ENCODE results near the gene ARHGEF28. TPM values are rescaled to one million over a fixed set of nuclear protein-coding genes. Genes with fewer than 3 reads are reported as not detected.

ARHGEF28 gene
- total and polyA plus RNA-seq, 2 of the 13 experiments (the other 11 are each of a cell fraction or from before 2014, with no cell fraction given) = 17.4 to 34.1 TPM

- peaks cover 37% of the 10 kb centered on the region for H3K4me1 ChIP-seq (ENCODE audit: insufficient read depth, low read length)
- H4K20me1 ChIP-seq (ENCODE audit: insufficient read depth, low read length) = no peaks in the 10 kb centered on the region
- ATAC-seq = no peak
- H3K9ac ChIP-seq (ENCODE audit: insufficient read depth, low read depth, low read length) = no peak overlapping the region
- POLR2A ChIA-PET = no interaction called here
- WGBS (ENCODE audit: low lambda C conversion rate) = 97% methylated on average over 2 of the region's 2 CpGs
- no peak overlapping the region for H2AFZ ChIP-seq (ENCODE audit: low read length)
- H3K4me2 ChIP-seq (ENCODE audit: low read depth, low read length) = no peak overlapping the region
- TF ChIP-seq CBX2 (IDR thresholded peaks at IDR 0.05; ENCODE audit: low read depth, low read length) (no peak), CBX2 (CRISPR knock-in tag; IDR thresholded peaks at IDR 0.05; ENCODE audit: low read depth) (no peak), ZNF746 (CRISPR knock-in tag; IDR thresholded peaks at IDR 0.05) (no peak), ZNF3 (CRISPR knock-in tag; IDR thresholded peaks at IDR 0.05) (no peak), ZNF530 (CRISPR knock-in tag; IDR thresholded peaks at IDR 0.05; ENCODE audit: low read depth) (no peak), JARID2 (CRISPR knock-in tag; IDR thresholded peaks at IDR 0.05; ENCODE audit: insufficient replicate concordance) (no peak), ZNF180 (CRISPR knock-in tag; IDR thresholded peaks at IDR 0.05; ENCODE audit: borderline replicate concordance, low read depth) (no peak), NFE2L2 (IDR thresholded peaks at IDR 0.05; ENCODE audit: low read length) (no peak), ZFP36L1 (CRISPR knock-in tag; IDR thresholded peaks at IDR 0.05) (no peak), CENPT (CRISPR knock-in tag; IDR thresholded peaks at IDR 0.05; ENCODE audit: low read depth) (no peak), ZNF580 (CRISPR knock-in tag; IDR thresholded peaks at IDR 0.05; ENCODE audit: borderline replicate concordance, low read depth) (no peak), SOX13 (IDR thresholded peaks at IDR 0.05) (no peak), SOX13 (CRISPR knock-in tag; conservative IDR thresholded peaks at IDR 0.05 in 1 of 2, IDR thresholded peaks at IDR 0.05 in 1 of 2) (no peak), ZNF589 (CRISPR knock-in tag; conservative IDR thresholded peaks at IDR 0.05) (no peak), TFE3 (CRISPR knock-in tag; IDR thresholded peaks at IDR 0.05) (no peak), ZNF260 (CRISPR knock-in tag; IDR thresholded peaks at IDR 0.05; ENCODE audit: borderline replicate concordance, low read depth) (no peak)
- TF ChIP-seq, protein P1, sequence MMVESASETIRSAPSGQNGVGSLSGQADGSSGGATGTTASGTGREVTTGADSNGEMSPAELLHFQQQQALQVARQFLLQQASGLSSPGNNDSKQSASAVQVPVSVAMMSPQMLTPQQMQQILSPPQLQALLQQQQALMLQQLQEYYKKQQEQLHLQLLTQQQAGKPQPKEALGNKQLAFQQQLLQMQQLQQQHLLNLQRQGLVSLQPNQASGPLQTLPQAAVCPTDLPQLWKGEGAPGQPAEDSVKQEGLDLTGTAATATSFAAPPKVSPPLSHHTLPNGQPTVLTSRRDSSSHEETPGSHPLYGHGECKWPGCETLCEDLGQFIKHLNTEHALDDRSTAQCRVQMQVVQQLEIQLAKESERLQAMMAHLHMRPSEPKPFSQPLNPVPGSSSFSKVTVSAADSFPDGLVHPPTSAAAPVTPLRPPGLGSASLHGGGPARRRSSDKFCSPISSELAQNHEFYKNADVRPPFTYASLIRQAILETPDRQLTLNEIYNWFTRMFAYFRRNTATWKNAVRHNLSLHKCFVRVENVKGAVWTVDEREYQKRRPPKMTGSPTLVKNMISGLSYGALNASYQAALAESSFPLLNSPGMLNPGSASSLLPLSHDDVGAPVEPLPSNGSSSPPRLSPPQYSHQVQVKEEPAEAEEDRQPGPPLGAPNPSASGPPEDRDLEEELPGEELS (CRISPR knock-in tag; IDR thresholded peaks at IDR 0.05) = no peak
- TF ChIP-seq, protein P2, sequence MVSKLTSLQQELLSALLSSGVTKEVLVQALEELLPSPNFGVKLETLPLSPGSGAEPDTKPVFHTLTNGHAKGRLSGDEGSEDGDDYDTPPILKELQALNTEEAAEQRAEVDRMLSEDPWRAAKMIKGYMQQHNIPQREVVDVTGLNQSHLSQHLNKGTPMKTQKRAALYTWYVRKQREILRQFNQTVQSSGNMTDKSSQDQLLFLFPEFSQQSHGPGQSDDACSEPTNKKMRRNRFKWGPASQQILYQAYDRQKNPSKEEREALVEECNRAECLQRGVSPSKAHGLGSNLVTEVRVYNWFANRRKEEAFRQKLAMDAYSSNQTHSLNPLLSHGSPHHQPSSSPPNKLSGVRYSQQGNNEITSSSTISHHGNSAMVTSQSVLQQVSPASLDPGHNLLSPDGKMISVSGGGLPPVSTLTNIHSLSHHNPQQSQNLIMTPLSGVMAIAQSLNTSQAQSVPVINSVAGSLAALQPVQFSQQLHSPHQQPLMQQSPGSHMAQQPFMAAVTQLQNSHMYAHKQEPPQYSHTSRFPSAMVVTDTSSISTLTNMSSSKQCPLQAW (CRISPR knock-in tag; IDR thresholded peaks at IDR 0.05) = no peak
- CTCF ChIA-PET (ENCODE audit: low intra/inter-chr PET ratio, low total read pairs) = no interaction called here
- intact Hi-C loops (cut with micrococcal nuclease; ENCODE audit: unreplicated experiment) = no loop called here
- no peaks in the 10 kb centered on the region for H3K36me3 ChIP-seq (replicated peaks in 1 of 2; ENCODE audit: control insufficient read depth in 1 of 2, insufficient read depth in 2 of 2, low read length in 2 of 2)
- H3K9me3 ChIP-seq (ENCODE audit: low read length) = no peaks in the 10 kb centered on the region
- no peak for DNase-seq (ENCODE audit: low spot score)
- no TSS peak for BruUV-seq (replicated peaks)
- H3K79me2 ChIP-seq (ENCODE audit: insufficient read depth, low read length) = peaks cover 15% of the 10 kb centered on the region
- FAIRE-seq = no peak
- no peaks in the 10 kb centered on the region for H3K27me3 ChIP-seq (ENCODE audit: control insufficient read depth in 1 of 2, insufficient read depth in 2 of 2, low read length in 2 of 2)
- in situ Hi-C loops (cut with HindIII; ENCODE audit: extremely low pct_ligation_motif_present, low pct_unique_long_range_greater_than_20kb) = no loop called here
- no peak overlapping the region for H3K27ac ChIP-seq (ENCODE audit: extremely low read length, insufficient read depth, low read length)
- H3K4me3 ChIP-seq (replicated peaks in 1 of 3; ENCODE audit: insufficient read depth in 1 of 3, low read depth in 2 of 3, low read length in 3 of 3) = no peak overlapping the region
These were observed 117.2 kb downstream of the ARHGEF28 start for GRCh38 chr5:73743161-73743560.
